ENCODE results near the gene VASP. TPM values are rescaled to one million over a fixed set of nuclear protein-coding genes. Genes with fewer than 3 reads are reported as not detected.

VASP gene
- total and polyA plus RNA-seq, 2 donors (not counting 3 experiments of a cell fraction or from before 2014, with no cell fraction given): 94.3 to 154 TPM

- POLR2A ChIA-PET: no interaction called here
- TF ChIP-seq MAX (IDR thresholded peaks at IDR 0.05; ENCODE audit: insufficient read depth, insufficient read length) (no peak), POLR2A (IDR thresholded peaks at IDR 0.05; ENCODE audit: low read depth, low read length) (no peak), FOS (IDR thresholded peaks at IDR 0.05; ENCODE audit: borderline replicate concordance, insufficient read depth, low read length) (no peak), GATA2 (IDR thresholded peaks at IDR 0.05; ENCODE audit: insufficient read depth, insufficient read length, low read depth, low read length) (no peak), JUN (IDR thresholded peaks at IDR 0.05; ENCODE audit: borderline replicate concordance, insufficient read depth, insufficient read length, low read depth) (no peak), POLR2AphosphoS5 (IDR thresholded peaks at IDR 0.05; ENCODE audit: insufficient read depth, low read depth, low read length) (no peak), MYC (IDR thresholded peaks at IDR 0.05; ENCODE audit: low read depth, low read length) (no peak), CTCF (IDR thresholded peaks at IDR 0.05; ENCODE audit: extremely low read depth in 1 of 2, insufficient read depth in 1 of 2, low read depth in 1 of 2, low read length in 2 of 2) (no peak), EZH2 (IDR thresholded peaks at IDR 0.05; ENCODE audit: borderline replicate concordance, low read depth, low read length, severe bottlenecking) (no peak)
- H3K4me3 ChIP-seq (replicated peaks in 1 of 3; ENCODE audit: insufficient read depth in 1 of 3, low read depth in 1 of 3, low read length in 3 of 3): no peak overlapping the region
- no TSS peak for BruUV-seq (replicated peaks)
- CTCF ChIA-PET: no interaction called here
- peaks cover 3 to 7% of the 10 kb centered on the region in 2 experiments for H3K36me3 ChIP-seq (ENCODE audit: control insufficient read depth in 2 of 2, extremely low read depth in 1 of 2, insufficient read depth in 2 of 2, low read length in 2 of 2)
- no peak overlapping the region for H3K9ac ChIP-seq (replicated peaks; ENCODE audit: extremely low read depth, insufficient read depth, low read length)
- intact Hi-C loops (cut with micrococcal nuclease) (no loop called here), dilution Hi-C loops (cut with MboI; ENCODE audit: extremely low pct_ligation_motif_present, low sequenced_read_pairs) (no loop called here)
- H2AFZ ChIP-seq (ENCODE audit: low read depth, low read length): no peak overlapping the region
- peaks cover 89% of the 10 kb centered on the region for H3K79me2 ChIP-seq (ENCODE audit: control insufficient read depth, insufficient read depth, low read length)
- no peaks in the 10 kb centered on the region for H3K9me3 ChIP-seq (replicated peaks; ENCODE audit: control insufficient read depth, insufficient read depth, low read length)
- H3K9me1 ChIP-seq (replicated peaks; ENCODE audit: control insufficient read depth, extremely low read depth, insufficient read depth, low read length): no peaks in the 10 kb centered on the region
- DNase-seq (ENCODE audit: low read depth, low spot score) (no peak), FAIRE-seq (peak; percentile 24)
- H3K4me2 ChIP-seq (ENCODE audit: insufficient read depth, low read length): no peak overlapping the region
- H3K27ac ChIP-seq (ENCODE audit: insufficient read depth, low read depth, low read length): no peak overlapping the region
- peaks cover 34% of the 10 kb centered on the region for H3K4me1 ChIP-seq (ENCODE audit: control insufficient read depth, extremely low read depth, insufficient read depth, low read length)
- no peaks in the 10 kb centered on the region for H4K20me1 ChIP-seq (replicated peaks; ENCODE audit: control insufficient read depth, extremely low read depth, insufficient read depth, low read length)
- H3K27me3 ChIP-seq (ENCODE audit: control insufficient read depth in 2 of 2, insufficient read depth in 2 of 2, low read length in 2 of 2): no peaks in the 10 kb centered on the region
These were observed 5.7 kb downstream of the VASP start for GRCh38 chr19:45512881-45513483.
